GM21526 (cell line): ENCODE results near the gene RTP2.

Experiments used
- ATAC-seq: cut with Tn5 transposase; IDR thresholded peaks from one replicate; pipeline ENCODE4 v1.9.1; 2021; ENCODE audit warnings: moderate library complexity; ENCODE audit not compliant: unreplicated experiment, low FRiP score

RTP2 gene

GRCh38 chr3:187702507-187703033, at the start of gene RTP2:
Gene RTP2, minus strand, starts transcription at chr3:187702557. Its CDS starts 429 bp downstream, at chr3:187702128.
- no peak for ATAC-seq

GRCh38 chr3:187750513-187751123, 48.3 kb upstream of the RTP2 start:
- ATAC-seq, result no peak

- ATAC-seq, result no peak
Measured at GRCh38 chr3:187750006-187750512, 47.7 kb upstream of the RTP2 start.

- peak; percentile 41 for ATAC-seq
Measured at GRCh38 chr3:187748050-187748481, 45.7 kb upstream of the RTP2 start.

GRCh38 chr3:187747506-187747905, 45.1 kb upstream of the RTP2 start:
- ATAC-seq, result no peak

- ATAC-seq, result no peak
Measured at GRCh38 chr3:187746442-187747281, 44.3 kb upstream of the RTP2 start.

- ATAC-seq, result no peak
Measured at GRCh38 chr3:187746059-187746441, 43.7 kb upstream of the RTP2 start.

- peak; percentile 70 for ATAC-seq
Measured at GRCh38 chr3:187745201-187746058, 43.1 kb upstream of the RTP2 start, which contains the start of gene BCL6. Gene BCL6, minus strand, starts transcription at chr3:187745468. Its CDS starts 11,775 bp downstream, at chr3:187733693.

- no peak for ATAC-seq
Measured at GRCh38 chr3:187744169-187745151, 42.1 kb upstream of the RTP2 start.

GRCh38 chr3:187743195-187744141, 41.1 kb upstream of the RTP2 start:
- ATAC-seq, result no peak

GRCh38 chr3:187742351-187743171, 40.2 kb upstream of the RTP2 start:
- no peak for ATAC-seq

GRCh38 chr3:187741403-187742350, 39.3 kb upstream of the RTP2 start:
- ATAC-seq, result no peak

GRCh38 chr3:187740421-187741399, 38.4 kb upstream of the RTP2 start:
- ATAC-seq, result no peak

- peak; percentile 50 for ATAC-seq
Measured at GRCh38 chr3:187739561-187740332, 37.4 kb upstream of the RTP2 start.
